Astrocyte of the spinal cord (primary cell): ENCODE measurements around the gene CARM1.

Experiments
- DNase-seq: peaks from one replicate; pipeline ENCODE4 v3.0.0; 2011; ENCODE audit warnings: low read depth, low spot score
- H3K4me3 ChIP-seq: 2 replicates; pipeline ENCODE4 v1.5.1; 2011; ENCODE audit warnings: low read depth, mild to moderate bottlenecking, low read length, moderate library complexity
- CTCF ChIP-seq: IDR thresholded peaks from 2 replicates; pipeline ENCODE4 v1.5.1; 2012; ENCODE audit warnings: low read depth, mild to moderate bottlenecking, low read length, inconsistent platforms
- in situ Hi-C: cut with HindIII; loops from 2 replicates; pipeline ENCODE4 v1.10.0; 2017; ENCODE audit warnings: low sequenced_read_pairs

The CARM1 gene

GRCh38 chr19:10916602-10917001 is 45.2 kb downstream of the CARM1 start:
- in situ Hi-C loops: no loop called here
- TF ChIP-seq CTCF: no peak
- no peak for DNase-seq
- no peak overlapping the region for H3K4me3 ChIP-seq

DNA sequence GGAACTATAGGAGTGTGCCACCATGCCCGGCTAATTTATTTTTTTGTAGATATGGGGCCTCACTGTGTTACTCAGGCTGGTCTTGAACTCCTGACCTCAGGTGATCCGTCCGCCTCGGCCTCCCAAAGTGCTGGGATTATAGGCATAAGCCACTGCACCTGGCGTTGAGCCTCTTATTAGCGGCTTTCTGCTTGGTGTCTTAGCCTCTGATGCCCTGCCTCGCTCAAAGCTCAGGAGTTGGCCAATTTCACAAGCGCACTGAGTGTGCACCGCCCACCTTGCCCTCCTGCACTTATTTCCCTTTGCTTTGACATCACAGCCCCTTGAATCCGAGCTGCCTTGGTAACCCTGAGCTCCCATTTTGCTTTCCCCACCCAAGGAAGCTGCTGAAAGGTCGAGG is 47.0 kb downstream of the CARM1 start:
- TF ChIP-seq CTCF: no peak
- in situ Hi-C loops: no loop called here
- no peak for DNase-seq
- H3K4me3 ChIP-seq: no peak overlapping the region

- DNase-seq: no peak
- H3K4me3 ChIP-seq: no peak overlapping the region
- TF ChIP-seq CTCF: no peak
- in situ Hi-C loops: no loop called here
Observed at GRCh38 chr19:10919352-10920287, 48.3 kb downstream of the CARM1 start.

- no peak for TF ChIP-seq CTCF
- H3K4me3 ChIP-seq: no peak overlapping the region
- in situ Hi-C loops: no loop called here
- DNase-seq: no peak
Observed at GRCh38 chr19:10920288-10920655, 48.9 kb downstream of the CARM1 start.

GRCh38 chr19:10920781-10921180 is 49.4 kb downstream of the CARM1 start:
- DNase-seq: no peak
- no peak for TF ChIP-seq CTCF
- in situ Hi-C loops: no loop called here
- H3K4me3 ChIP-seq: no peak overlapping the region

DNA sequence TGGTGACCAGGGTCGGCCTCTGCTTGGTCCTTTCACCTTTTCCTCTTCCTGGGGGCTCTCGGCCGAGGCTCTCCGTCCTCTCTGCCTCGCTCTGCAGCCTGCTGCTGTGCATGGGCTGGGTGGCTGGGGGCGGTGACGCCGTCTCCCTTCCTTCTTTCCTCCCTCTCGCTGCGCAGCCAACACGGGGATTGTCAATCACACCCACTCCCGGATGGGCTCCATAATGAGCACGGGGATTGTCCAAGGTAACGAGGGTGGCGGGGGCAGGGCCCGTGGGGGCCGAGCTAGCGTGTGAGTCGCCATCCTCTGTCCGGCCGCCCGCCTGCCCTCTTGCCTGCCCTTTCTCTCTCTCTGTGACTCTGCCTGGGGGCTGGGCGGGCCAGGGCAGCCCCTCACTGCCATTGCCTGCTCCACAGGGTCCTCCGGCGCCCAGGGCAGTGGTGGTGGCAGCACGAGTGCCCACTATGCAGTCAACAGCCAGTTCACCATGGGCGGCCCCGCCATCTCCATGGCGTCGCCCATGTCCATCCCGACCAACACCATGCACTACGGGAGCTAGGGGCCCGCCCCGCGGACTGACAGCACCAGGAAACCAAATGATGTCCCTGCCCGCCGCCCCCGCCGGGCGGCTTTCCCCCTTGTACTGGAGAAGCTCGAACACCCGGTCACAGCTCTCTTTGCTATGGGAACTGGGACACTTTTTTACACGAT is 50.0 kb downstream of the CARM1 start:
- in situ Hi-C loops: no loop called here
- no peak for TF ChIP-seq CTCF
- no peak overlapping the region for H3K4me3 ChIP-seq
- DNase-seq: no peak
